Smooth muscle cell (in vitro differentiated cells): Measurements from ENCODE around the gene HRH3. TPM values are rescaled to one million over a fixed set of nuclear protein-coding genes. Genes with fewer than 3 reads are reported as not detected.

Source experiments
- DNase-seq: peaks from one replicate; lab custom pipeline; 2025; ENCODE audit not compliant: unreplicated experiment; lab: John Stamatoyannopoulos, UW
- H2AFZ ChIP-seq: fragments of 200-600 bp; sonication (generic); 2 replicates; pipeline ENCODE4 v1.6.0; 2016; ENCODE audit warnings: antibody characterized with exemption, low read depth, mild to moderate bottlenecking
- H3F3A ChIP-seq: fragments of 200-600 bp; sonication (generic); 2 replicates; pipeline ENCODE4 v1.6.0; 2017; ENCODE audit warnings: antibody characterized with exemption, low read depth
- H3K27ac ChIP-seq: fragments of 200-600 bp; sonication (generic); 2 replicates; pipeline ENCODE4 v1.5.1; 2016; ENCODE audit warnings: low read depth, mild to moderate bottlenecking
- H3K27me3 ChIP-seq: fragments of 200-600 bp; sonication (generic); 2 replicates; pipeline ENCODE4 v1.6.1; 2016; ENCODE audit warnings: low read depth, mild to moderate bottlenecking
- H3K36me3 ChIP-seq: fragments of 200-600 bp; sonication (generic); 2 replicates; pipeline ENCODE4 v1.5.1; 2016; ENCODE audit warnings: low read depth
- H3K4me1 ChIP-seq: fragments of 200-600 bp; sonication (generic); 2 replicates; pipeline ENCODE4 v1.5.1; 2016; ENCODE audit warnings: low read depth
- H3K4me2 ChIP-seq: fragments of 200-600 bp; sonication (generic); 2 replicates; pipeline ENCODE4 v1.6.0; 2016; ENCODE audit warnings: mild to moderate bottlenecking
- H3K4me3 ChIP-seq: fragments of 200-600 bp; sonication (generic); 2 replicates; pipeline ENCODE4 v1.5.1; 2016; ENCODE audit warnings: mild to moderate bottlenecking
- H3K79me2 ChIP-seq: fragments of 200-600 bp; sonication (generic); 2 replicates; pipeline ENCODE4 v1.6.0; 2016; ENCODE audit warnings: low read depth, mild to moderate bottlenecking
- H3K9ac ChIP-seq: fragments of 200-600 bp; sonication (generic); 2 replicates; pipeline ENCODE4 v1.6.0; 2016; ENCODE audit warnings: low read depth
- H3K9me3 ChIP-seq: fragments of 200-600 bp; sonication (generic); replicated peaks from 2 replicates; pipeline ENCODE4 v1.5.1; 2016; ENCODE audit warnings: low read depth
- H4K20me1 ChIP-seq: fragments of 200-600 bp; sonication (generic); 2 replicates; pipeline ENCODE4 v1.6.0; 2016; ENCODE audit warnings: low read depth
- CTCF ChIP-seq: fragments of 200-600 bp; sonication (generic); IDR thresholded peaks from 2 replicates; pipeline ENCODE4 v1.5.1; 2017; ENCODE audit warnings: borderline replicate concordance, mild to moderate bottlenecking, antibody characterized with exemption; ENCODE audit not compliant: insufficient read depth, poor library complexity, severe bottlenecking
- WGBS: methylation state at CpG from one replicate; pipeline ENCODE4 v1.1.7; 2016; ENCODE audit warnings: low lambda C conversion rate; 5-methylcytosine and 5-hydroxymethylcytosine counted together
- polyA plus RNA-seq: library from polyadenylated mRNA; unstranded; fragments of >200 nt; fragmentation: Nextera tagmentation; extraction: Ambion mirVana; gene quantifications from 2 replicates; pipeline ENCODE4 v1.2.1, GENCODE V29; 2016
- total RNA-seq: library from RNA; depleted of rRNA; stranded (reverse); fragments of >200 nt; gene quantifications from 2 replicates; pipeline ENCODE4 v1.2.3, GENCODE V29; 2014

Gene HRH3
- total RNA-seq (not detected in 2 replicates), polyA plus RNA-seq (not detected in 2 replicates)

GRCh38 chr20:62219992-62220665 lies at the start of gene HRH3:
TSS of gene HRH3 (minus strand) at chr20:62220278. CDS start at chr20:62219970, 308 bp downstream.
- Histone ChIP-seq H3F3A (no peaks in the 10 kb centered on the region), H3K9ac (no peak within 1 kb of the TSS), H3K36me3 (no peaks in the 10 kb centered on the region), H3K27ac (no peak within 1 kb of the TSS), H3K4me3 (peak within 1 kb of the TSS; percentile 21), H2AFZ (no peak within 1 kb of the TSS), H3K4me1 (peaks cover 23% of the 10 kb centered on the region), H4K20me1 (peaks cover 11% of the 10 kb centered on the region), H3K79me2 (no peaks in the 10 kb centered on the region), H3K9me3 (no peaks in the 10 kb centered on the region), H3K4me2 (peak within 1 kb of the TSS; percentile 84), H3K27me3 (peaks cover 86% of the 10 kb centered on the region)
- no peak for TF ChIP-seq CTCF
- 3% methylated on average over 32 of the region's 84 CpGs for WGBS
- DNase-seq, result peak; percentile 24

- H3K4me1 ChIP-seq, result no peaks in the 10 kb centered on the region
- H3K9me3 ChIP-seq, result peaks cover 3% of the 10 kb centered on the region
- H3K4me3 ChIP-seq, result no peak overlapping the region
- H3K27me3 ChIP-seq, result no peaks in the 10 kb centered on the region
- peaks cover 5% of the 10 kb centered on the region for H3K36me3 ChIP-seq
- TF ChIP-seq CTCF, result no peak
- peaks cover 13% of the 10 kb centered on the region for H3K79me2 ChIP-seq
- DNase-seq, result no peak
- H3K9ac ChIP-seq, result no peak overlapping the region
- no peak overlapping the region for H3K4me2 ChIP-seq
- WGBS, result 94% methylated on average over 15 of the region's 17 CpGs
- H3K27ac ChIP-seq, result no peak overlapping the region
- H2AFZ ChIP-seq, result no peak overlapping the region
- H3F3A ChIP-seq, result no peaks in the 10 kb centered on the region
- H4K20me1 ChIP-seq, result peaks cover 75% of the 10 kb centered on the region
Measured at GRCh38 chr20:62269871-62270270, 49.8 kb upstream of the HRH3 start.

GRCh38 chr20:62269378-62269777 lies 49.3 kb upstream of the HRH3 start:
- no peak overlapping the region for H3K4me2 ChIP-seq
- no peak overlapping the region for H3K4me3 ChIP-seq
- H3K27ac ChIP-seq, result no peak overlapping the region
- 89% methylated on average over 14 of the region's 14 CpGs for WGBS
- no peak overlapping the region for H3K9ac ChIP-seq
- peaks cover 17% of the 10 kb centered on the region for H3K79me2 ChIP-seq
- H2AFZ ChIP-seq, result no peak overlapping the region
- H3K4me1 ChIP-seq, result no peaks in the 10 kb centered on the region
- H3K9me3 ChIP-seq, result peaks cover 3% of the 10 kb centered on the region
- peaks cover 10% of the 10 kb centered on the region for H3K36me3 ChIP-seq
- no peak for DNase-seq
- H3F3A ChIP-seq, result no peaks in the 10 kb centered on the region
- H4K20me1 ChIP-seq, result peaks cover 70% of the 10 kb centered on the region
- H3K27me3 ChIP-seq, result no peaks in the 10 kb centered on the region
- no peak for TF ChIP-seq CTCF
